Measurements from ENCODE around the gene PRSS50.

- no peak for TF ChIP-seq CTCF (IDR thresholded peaks at IDR 0.05)
- TF ChIP-seq EP300 (IDR thresholded peaks at IDR 0.05) = no peak
- TF ChIP-seq POLR2A (IDR thresholded peaks at IDR 0.05) = no peak
- no peak for TF ChIP-seq POLR2AphosphoS5 (IDR thresholded peaks at IDR 0.05)
These were observed 49.1 kb downstream of the PRSS50 start for GRCh38 chr3:46668591-46668990.

Data from sigmoid colon (tissue), 4 donors.